SH-SY5Y (cell line): ENCODE results near the gene PSME2.

Experiments used
- GATA2 ChIP-seq: IDR thresholded peaks from 2 replicates; pipeline ENCODE4 v1.6.1; 2011; ENCODE audit warnings: mild to moderate bottlenecking, low read depth, low read length
- GATA3 ChIP-seq: IDR thresholded peaks from 2 replicates; pipeline ENCODE4 v1.6.1; 2011; ENCODE audit warnings: low read depth, mild to moderate bottlenecking, low read length, moderate library complexity

DNA sequence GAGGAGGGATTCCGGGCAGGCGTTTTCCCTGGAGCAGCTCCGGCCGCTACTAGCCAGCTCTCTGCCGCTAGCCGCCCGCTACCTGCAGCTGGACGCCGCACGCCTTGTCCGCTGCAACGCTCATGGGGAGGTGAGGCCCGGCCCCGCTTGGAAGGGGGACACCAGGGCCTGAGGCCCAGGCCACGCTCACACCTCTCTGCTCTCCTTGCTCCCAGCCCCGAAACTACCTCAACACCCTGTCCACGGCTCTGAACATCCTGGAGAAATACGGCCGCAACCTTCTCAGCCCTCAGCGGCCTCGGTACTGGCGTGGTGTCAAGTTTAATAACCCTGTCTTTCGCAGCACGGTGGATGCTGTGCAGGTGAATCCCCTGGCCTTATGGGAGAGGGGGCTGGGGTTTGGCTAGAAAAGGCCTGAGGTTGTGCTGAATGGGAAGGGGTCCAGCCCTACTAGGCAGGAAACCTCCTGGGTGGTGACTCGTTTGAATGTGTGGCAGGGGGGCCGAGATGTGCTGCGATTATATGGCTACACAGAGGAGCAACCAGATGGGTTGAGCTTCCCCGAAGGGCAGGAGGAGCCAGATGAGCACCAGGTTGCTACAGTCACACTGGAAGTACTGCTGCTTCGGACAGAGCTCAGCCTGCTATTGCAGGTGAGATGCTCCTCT is 1.5 kb upstream of the PSME2 start:
- TF ChIP-seq GATA3 (no peak), GATA2 (no peak)
